Hematopoietic multipotent progenitor cell treated with erythropoietin and hydrocortisone succinate and interleukin-3 and kit ligand, for 8 days (in vitro differentiated cells): ENCODE results near the gene NOP9.

Experiments
- DNase-seq: peaks from one replicate; pipeline ENCODE4 v3.0.0-alpha.2; 2015

NOP9 gene

DNA sequence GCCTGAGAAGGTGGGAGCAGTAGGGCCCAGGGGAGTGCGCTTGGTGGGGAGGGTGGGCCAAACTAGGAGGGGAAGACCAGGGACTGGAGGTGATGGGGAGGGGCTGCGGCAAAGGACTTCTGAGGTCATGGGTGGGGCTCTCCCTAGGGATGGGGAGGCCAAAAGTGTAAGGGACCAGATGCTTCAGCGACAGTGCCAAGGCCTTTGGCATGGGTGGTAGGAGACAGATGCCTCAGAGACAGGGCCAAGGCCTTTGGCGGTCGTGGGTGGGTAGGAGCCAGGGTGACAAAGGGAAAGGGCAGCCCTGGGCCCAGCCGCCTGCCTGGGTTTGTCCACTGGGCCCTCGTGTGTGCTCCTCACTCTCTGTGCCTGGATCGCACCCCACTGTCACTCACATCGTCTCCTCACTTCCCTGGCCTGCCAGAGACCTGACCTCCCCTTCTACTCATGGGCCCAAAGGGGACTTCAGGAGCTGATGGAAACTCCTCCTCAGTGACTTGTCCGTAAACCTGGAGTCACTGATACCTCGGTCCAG, 15.1 kb upstream of the NOP9 start:
- no peak for DNase-seq

DNA sequence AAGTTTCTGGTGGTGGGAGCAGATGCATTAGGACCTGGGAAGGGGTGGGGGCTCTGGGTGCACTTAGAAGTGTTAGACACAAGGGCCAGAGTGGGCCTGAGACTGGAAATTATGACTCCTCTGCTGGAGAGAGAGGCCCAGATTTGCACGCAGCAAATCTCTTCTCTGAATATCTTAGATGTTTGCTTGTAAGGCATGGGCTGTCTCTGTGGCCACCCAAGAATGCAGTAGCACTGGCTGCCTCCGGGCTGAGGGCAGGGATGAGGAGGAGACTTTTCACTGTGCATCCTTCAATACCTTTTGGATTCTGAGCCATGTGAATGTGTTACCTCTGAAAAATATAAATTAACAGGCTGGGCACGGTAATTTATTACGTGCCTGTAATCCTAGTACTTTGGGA, 14.3 kb upstream of the NOP9 start:
- no peak for DNase-seq

DNA sequence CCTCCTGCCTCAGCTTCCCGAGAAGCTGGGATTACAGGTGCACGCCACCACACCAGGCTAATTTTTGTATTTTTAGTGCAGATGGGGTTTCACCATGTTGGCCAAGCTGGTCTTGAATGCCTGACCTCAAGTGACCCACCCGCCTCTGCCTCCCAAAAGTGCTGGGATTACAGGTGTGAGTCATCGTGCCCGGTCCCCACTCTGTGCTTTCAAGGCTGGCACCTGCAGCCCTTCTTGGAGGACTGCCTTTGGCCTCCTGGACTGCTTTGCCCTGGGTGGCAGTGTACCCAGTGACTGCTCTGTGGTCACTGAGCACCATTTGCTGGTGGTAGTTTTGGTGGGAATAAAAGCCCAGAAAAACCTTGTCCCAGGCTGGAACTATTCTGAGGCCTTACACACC, 12.7 kb upstream of the NOP9 start:
- DNase-seq = no peak

GRCh38 chr14:24289649-24290280, 9.9 kb upstream of the NOP9 start:
- DNase-seq = no peak

GRCh38 chr14:24290746-24291145, 8.9 kb upstream of the NOP9 start:
- DNase-seq = no peak

- no peak for DNase-seq
Observed at GRCh38 chr14:24291446-24292117, 8.1 kb upstream of the NOP9 start.

- DNase-seq = no peak
Observed at GRCh38 chr14:24292118-24292807, 7.4 kb upstream of the NOP9 start.

DNA sequence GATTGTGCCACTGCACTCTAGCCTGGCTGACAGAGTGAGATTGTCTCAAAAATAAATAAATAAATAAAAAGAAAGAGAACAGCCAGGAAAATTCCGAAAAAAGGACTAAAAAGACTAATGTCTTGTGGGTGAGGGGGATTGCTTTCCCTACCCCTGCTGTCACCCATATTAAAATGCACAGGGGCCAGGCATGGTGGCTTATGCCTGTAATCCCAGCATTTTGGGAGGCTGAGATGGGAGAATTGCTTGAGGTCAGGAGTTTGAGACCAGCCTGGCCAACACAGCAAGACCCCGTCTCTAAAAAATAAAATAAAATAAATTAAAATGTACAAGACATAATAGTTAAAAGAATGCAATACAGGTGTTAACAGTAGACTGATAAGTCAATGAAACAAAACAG, 6.1 kb upstream of the NOP9 start:
- DNase-seq = no peak

DNA sequence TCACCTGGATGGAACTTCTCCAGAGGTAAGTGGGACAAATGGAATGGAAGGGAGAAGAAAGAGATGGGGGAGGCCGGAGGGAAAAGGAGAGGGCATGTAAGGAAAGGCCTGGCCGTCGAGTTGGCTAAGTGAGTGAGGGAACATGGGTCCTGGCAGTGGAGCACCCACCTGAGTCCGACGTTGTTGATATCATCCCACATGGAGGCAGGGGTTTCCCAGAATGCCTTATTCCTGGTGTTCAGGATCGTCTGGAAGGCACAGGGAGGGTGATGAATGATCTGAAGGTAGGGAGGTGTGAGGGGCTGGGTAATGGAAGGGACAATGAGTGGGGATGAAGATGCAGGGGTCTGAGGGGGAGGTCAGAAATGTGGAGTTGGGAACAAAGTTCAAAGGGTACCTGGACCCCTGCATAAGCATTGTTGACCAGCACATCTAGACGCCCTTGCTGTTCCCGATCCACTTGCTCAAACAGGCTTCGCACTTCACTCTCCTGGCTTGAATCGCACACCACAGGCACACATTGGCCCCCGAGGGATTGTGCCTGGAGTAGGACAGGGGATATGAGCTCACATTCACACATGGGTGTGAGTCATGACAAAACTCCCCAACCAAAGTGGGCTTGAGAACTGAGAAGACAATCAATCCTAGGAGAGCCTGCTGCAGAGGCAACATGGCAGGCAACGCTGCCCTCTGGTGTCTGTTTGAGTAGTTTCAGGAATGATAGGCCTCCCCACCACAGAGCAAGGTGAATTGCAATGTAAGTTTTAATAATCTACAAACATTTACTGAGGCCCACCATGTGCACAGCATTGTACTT, 3.1 kb upstream of the NOP9 start:
- peak; percentile 83 for DNase-seq

DNA sequence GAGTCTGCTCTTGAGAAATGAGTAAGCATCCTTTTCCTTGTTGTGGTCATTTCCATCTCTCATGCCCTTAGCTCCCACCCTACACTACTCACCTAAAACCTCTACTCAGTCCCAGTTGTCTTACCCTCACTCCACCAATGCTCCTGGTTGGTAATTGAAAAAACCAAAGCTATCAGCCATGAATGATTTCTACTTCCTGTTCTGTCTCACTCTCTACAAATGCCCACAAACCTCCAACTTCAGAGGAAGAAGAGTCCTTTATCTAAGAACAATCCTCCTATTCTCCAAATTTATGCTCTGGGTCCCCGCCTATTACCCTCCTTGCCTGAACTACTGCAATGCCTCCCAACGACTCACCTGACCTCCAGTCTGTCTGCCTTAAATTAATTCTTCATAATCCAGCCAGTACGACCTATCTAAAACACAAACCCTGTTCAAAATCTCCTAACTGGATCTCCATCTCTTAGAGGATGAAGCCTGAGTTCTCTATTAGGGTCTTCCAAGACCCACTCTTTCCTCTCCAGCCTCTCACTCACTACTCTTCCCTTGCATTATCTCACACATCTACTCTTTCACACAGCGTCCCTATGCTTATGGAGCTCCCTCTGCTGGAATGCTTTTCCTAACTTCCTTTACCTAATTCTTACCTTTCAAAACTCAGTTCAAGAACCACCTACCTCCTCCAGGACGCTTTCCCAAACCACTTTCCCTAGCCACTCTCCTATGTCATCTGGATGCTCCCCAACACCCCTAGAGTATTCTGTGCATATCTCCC, 2.3 kb upstream of the NOP9 start:
- peak; percentile 68 for DNase-seq

GRCh38 chr14:24298892-24299254, 777 bp upstream of the NOP9 start:
- peak; percentile 27 for DNase-seq

DNA sequence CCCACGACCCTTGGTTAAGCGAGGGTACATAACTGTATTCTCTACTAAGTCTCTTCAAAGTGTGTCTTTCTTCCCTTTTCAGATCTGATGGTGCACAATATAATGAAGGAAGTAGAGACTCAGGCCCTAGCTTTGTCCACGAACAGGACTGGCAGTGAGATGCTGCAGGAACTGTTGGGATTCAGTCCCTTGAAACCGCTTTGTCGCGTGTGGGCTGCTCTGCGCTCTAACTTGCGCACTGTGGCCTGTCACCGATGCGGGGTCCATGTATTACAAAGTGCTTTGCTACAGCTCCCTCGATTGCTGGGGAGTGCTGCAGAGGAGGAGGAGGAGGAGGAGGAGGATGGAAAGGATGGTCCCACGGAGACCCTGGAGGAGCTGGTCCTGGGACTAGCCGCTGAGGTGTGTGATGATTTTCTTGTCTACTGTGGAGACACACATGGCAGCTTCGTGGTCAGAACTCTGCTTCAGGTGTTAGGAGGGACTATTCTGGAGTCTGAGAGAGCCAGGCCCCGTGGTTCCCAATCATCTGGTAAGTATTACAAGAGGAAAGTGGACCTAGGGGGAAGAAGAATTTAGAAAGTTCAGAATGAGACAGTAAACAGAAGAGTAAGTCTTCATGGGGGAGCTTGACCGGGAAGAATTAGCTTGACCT, 803 bp downstream of the NOP9 start:
- no peak for DNase-seq

DNA sequence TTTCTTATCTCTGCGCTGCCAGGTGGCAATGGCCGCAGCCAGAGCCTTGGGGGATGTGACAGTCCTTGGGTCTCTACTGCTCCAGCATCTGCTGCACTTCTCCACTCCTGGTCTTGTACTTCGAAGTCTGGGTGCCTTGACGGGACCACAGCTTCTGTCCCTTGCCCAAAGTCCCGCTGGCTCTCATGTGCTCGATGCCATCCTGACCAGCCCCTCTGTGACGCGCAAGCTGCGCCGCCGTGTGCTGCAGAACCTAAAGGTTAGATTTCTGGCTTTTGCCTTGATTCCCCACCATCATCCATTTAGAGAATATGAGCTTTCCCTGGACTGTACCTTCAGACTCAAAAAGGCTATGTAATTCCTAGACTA, 4.4 kb downstream of the NOP9 start:
- no peak for DNase-seq

GRCh38 chr14:24307156-24307574, 7.5 kb downstream of the NOP9 start:
- DNase-seq = no peak

DNA sequence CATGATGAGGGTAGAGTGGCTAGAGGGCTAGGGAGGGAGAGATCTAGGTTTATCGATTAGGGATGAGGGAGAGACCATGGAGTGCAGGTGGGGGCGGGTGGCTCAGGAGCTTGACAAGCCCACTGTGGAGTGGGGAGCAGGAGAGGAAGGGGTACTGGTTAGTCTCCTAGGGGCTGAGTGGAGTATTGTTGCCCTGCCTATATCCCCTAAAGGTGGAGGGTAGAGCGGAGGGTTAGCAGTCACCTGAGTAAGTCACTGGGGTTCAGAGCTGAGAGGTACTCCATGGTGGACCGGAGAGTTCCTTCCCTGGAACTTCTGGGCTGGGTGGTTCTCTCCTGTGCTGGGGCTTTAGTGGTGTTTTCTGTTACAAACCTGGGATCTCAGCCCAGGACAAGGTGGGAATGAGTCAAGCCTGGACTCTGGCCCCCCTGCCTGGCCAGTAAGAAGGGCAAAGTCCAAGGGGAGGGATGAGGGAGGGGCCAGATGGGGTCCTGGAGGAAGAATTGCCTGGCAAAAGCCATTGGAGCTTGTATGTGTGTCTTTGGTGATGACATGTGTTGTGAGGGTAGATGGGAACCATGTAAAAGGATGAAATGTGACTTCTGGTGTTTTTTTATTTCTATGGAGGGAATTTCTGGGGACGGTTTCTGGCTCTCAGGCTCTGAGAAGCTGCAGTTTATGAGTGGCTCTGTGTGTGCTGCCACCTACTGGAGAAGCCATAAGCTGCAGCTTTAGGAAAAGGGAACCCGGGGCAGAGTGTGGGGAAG, 8.1 kb downstream of the NOP9 start, which contains the start of gene CIDEB:
CIDEB (minus strand) TSS at position 403 of the 767 bp plus-strand sequence; CDS start at position 284, 119 bp downstream.
- peak; percentile 78 for DNase-seq

- no peak for DNase-seq
Observed at GRCh38 chr14:24308342-24309124, 8.9 kb downstream of the NOP9 start.

GRCh38 chr14:24309538-24310264, 10.1 kb downstream of the NOP9 start, which contains the start of gene LTB4R2:
TSS of gene LTB4R2 (plus strand) at chr14:24310140. CDS start at chr14:24310665, 525 bp downstream.
- no peak for DNase-seq

GRCh38 chr14:24310265-24310645, 10.6 kb downstream of the NOP9 start:
- DNase-seq = peak; percentile 92
